GM12864 (cell line): ENCODE measurements around the gene CRIM1.

Source experiments
- DNase-seq: peaks from one replicate; pipeline ENCODE4 v3.0.0-alpha.2; 2011; ENCODE audit warnings: low read depth
- H3K4me3 ChIP-seq: 2 replicates; pipeline ENCODE4 v1.5.1; 2011; ENCODE audit warnings: mild to moderate bottlenecking, low read depth, low read length, control low read depth
- TF ChIP-seq, protein P1 (sequence below): IDR thresholded peaks from 2 replicates; pipeline ENCODE4 v1.5.1; 2011; ENCODE audit warnings: low read depth, mild to moderate bottlenecking, moderate library complexity, low read length, control low read depth, inconsistent platforms; ENCODE audit errors: missing control alignments

Gene CRIM1

DNA sequence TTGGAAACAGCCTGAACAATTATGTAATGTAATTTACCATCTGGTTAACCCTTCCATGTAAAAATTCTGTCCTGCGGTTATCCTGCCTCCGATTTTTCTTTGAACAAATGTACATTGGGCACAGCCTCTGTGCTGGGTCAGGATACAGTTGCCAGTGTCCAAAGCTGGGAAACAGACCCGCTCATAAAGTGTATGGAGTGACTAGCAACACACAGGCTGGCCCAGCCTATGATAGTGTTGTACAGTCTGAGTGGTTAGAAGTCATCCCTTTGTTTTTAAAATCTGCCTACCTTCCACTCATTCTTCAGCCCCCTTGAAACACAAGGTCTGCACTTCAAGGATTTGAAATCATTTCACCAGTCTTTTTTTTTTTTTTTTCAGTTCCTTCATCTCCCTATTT, 192.3 kb downstream of the CRIM1 start:
- TF ChIP-seq, protein P1, sequence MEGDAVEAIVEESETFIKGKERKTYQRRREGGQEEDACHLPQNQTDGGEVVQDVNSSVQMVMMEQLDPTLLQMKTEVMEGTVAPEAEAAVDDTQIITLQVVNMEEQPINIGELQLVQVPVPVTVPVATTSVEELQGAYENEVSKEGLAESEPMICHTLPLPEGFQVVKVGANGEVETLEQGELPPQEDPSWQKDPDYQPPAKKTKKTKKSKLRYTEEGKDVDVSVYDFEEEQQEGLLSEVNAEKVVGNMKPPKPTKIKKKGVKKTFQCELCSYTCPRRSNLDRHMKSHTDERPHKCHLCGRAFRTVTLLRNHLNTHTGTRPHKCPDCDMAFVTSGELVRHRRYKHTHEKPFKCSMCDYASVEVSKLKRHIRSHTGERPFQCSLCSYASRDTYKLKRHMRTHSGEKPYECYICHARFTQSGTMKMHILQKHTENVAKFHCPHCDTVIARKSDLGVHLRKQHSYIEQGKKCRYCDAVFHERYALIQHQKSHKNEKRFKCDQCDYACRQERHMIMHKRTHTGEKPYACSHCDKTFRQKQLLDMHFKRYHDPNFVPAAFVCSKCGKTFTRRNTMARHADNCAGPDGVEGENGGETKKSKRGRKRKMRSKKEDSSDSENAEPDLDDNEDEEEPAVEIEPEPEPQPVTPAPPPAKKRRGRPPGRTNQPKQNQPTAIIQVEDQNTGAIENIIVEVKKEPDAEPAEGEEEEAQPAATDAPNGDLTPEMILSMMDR: no peak
- no peak overlapping the region for H3K4me3 ChIP-seq
- no peak for DNase-seq

GRCh38 chr2:36549165-36549574, 193.6 kb downstream of the CRIM1 start:
- H3K4me3 ChIP-seq: no peak overlapping the region
- no peak for DNase-seq
- TF ChIP-seq, protein P1: no peak

GRCh38 chr2:36550006-36550405, 194.4 kb downstream of the CRIM1 start:
- no peak overlapping the region for H3K4me3 ChIP-seq
- DNase-seq: no peak
- TF ChIP-seq, protein P1: no peak

DNA sequence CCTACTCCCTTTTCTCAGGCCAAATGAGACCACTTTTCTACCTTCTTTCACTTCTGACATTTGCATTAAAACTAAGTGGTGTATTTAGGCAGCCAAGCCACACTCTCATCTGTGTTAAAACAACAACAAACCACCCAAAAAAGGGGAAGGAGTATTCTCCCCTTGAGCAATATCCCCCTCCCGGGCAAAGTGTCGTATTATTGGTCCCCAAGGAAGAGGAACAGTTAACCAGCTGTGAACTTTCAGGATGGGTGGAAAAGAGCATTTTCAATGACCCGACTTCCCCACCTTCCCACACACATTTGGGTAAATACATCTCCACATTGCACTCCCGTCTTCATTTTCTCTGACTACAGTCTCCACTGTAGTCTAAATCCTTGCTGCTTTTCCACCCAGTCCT, 198.1 kb downstream of the CRIM1 start:
- TF ChIP-seq, protein P1: no peak
- DNase-seq: no peak
- no peak overlapping the region for H3K4me3 ChIP-seq

- no peak for DNase-seq
- TF ChIP-seq, protein P1: no peak
These were observed 199.0 kb downstream of the CRIM1 start for GRCh38 chr2:36554531-36554930.

DNA sequence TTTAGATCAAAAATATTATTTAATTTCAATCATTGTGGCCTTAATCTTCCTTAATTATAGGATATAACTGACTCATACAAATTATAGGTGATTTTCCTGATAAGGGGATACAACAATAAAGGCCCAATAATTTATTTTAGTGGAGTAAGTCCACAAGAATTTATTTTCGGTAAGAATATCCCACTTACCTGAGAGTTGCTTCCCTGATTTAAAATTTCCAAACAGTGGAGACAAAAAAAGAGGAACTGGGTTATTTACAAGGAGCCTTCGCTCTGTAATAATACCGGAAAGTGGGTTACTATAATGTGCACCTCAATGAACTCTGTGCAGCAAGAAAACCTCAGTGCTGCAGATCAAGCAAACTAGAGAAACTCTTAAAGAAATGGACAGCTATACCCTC, 200.2 kb downstream of the CRIM1 start:
- no peak overlapping the region for H3K4me3 ChIP-seq
- DNase-seq: no peak
- TF ChIP-seq, protein P1: no peak

More at GRCh38 chr2:36554531-36554930, 199.0 kb downstream of the CRIM1 start:
- H3K4me3 ChIP-seq: no peak overlapping the region

DNA sequence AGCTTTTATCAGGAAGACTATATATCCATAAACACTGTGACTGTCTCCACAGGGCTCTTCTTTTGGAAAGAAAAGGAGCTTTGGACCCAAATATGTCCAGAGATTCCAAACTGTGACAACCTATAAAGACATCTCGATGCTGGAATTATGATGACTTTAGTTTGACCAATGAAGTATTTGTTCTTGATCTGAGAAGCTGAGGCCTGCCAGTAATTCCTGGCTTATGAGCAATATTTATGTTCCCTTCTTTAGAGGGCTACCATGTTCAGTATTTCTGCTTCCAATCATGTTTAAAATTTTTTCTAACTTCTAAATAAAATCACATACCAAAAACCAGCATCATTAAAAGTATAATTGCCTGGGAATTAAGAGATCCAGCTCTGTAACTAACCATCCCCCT, 201.3 kb downstream of the CRIM1 start:
- no peak overlapping the region for H3K4me3 ChIP-seq
- TF ChIP-seq, protein P1: no peak
- no peak for DNase-seq
